ENCODE measurements around the gene CHN1.

Gene CHN1

GRCh38 chr2:174786066-174786725 lies 219.0 kb downstream of the CHN1 start:
- Histone ChIP-seq H2AFZ (ENCODE audit: low read depth, low read length) (no peak overlapping the region), H3K4me3 (ENCODE audit: low read length) (no peak overlapping the region), H3K9me3 (ENCODE audit: low read length) (no peaks in the 10 kb centered on the region), H3K36me3 (ENCODE audit: insufficient read depth, low read length) (no peaks in the 10 kb centered on the region), H3K27me3 (ENCODE audit: insufficient read depth, low read length) (no peaks in the 10 kb centered on the region), H3K4me1 (ENCODE audit: insufficient read depth, low read length) (peaks cover 51% of the 10 kb centered on the region)

DNA sequence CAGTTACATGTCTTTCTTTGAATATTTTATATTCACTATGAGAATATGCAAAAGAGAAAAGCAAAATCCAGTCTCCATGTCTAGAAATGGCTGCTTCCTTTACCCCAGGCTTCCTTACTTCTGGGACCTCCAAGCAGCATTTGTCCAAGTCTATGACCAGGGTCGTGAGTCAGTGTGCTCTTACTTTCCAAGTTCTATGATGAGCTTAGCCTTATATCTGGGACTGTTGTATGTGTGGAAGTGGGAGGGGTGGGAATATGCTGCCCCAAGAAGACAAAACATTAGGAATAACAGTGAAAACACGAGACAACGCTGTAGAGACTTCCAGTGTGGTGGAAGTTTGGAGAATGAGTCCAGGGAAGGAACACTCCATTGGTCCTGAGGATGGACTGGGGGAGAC lies 219.7 kb downstream of the CHN1 start:
- H3K4me3 ChIP-seq (ENCODE audit: low read length) = no peak overlapping the region
- H3K4me1 ChIP-seq (ENCODE audit: insufficient read depth, low read length) = peaks cover 46% of the 10 kb centered on the region
- no peak overlapping the region for H2AFZ ChIP-seq (ENCODE audit: low read depth, low read length)
- no peaks in the 10 kb centered on the region for H3K9me3 ChIP-seq (ENCODE audit: low read length)
- no peaks in the 10 kb centered on the region for H3K27me3 ChIP-seq (ENCODE audit: insufficient read depth, low read length)
- H3K36me3 ChIP-seq (ENCODE audit: insufficient read depth, low read length) = no peaks in the 10 kb centered on the region

DNA sequence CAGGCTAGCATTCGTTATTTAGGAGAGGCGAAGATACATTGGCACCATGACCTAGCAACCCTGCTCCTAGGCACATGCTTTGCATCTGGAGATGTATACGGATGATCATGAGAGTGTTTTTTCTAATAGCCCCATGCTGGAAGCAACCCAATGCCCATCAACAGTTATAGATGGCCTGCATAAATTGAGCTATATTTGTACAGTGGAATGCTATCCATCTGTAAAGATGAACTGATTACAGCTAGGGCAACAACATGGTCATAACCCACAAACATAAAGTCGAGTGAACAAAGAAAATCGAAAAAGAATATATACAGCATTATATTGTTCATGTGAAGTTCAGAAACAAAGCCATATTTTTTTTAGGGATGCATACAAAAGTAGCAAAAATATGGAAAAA lies 220.3 kb downstream of the CHN1 start:
- no peak overlapping the region for H3K4me3 ChIP-seq (ENCODE audit: low read length)
- H3K27me3 ChIP-seq (ENCODE audit: insufficient read depth, low read length) = no peaks in the 10 kb centered on the region
- H3K9me3 ChIP-seq (ENCODE audit: low read length) = no peaks in the 10 kb centered on the region
- no peak overlapping the region for H2AFZ ChIP-seq (ENCODE audit: low read depth, low read length)
- peaks cover 50% of the 10 kb centered on the region for H3K4me1 ChIP-seq (ENCODE audit: insufficient read depth, low read length)
- H3K36me3 ChIP-seq (ENCODE audit: insufficient read depth, low read length) = no peaks in the 10 kb centered on the region

DNA sequence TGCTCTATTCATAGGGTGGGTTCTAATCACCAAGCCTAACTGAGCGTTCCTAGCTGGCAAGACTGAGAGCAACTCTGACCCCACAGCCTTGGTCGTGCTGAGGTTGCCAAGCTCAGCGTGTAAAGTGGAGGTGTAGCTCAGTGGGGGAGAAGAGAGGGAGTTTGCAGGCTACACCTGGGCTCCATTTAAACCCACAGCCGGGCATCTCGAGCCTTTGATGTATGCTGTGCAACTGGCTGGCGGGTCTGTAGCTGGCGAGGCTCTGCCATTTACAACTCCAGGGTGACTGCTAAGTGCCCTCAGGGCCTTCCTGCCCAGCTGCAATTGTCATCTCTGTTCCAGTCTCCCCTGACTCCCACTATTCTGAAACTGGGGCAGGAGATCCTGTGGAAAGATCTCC lies 220.9 kb downstream of the CHN1 start:
- no peak overlapping the region for H3K4me3 ChIP-seq (ENCODE audit: low read length)
- no peaks in the 10 kb centered on the region for H3K27me3 ChIP-seq (ENCODE audit: insufficient read depth, low read length)
- H3K9me3 ChIP-seq (ENCODE audit: low read length) = no peaks in the 10 kb centered on the region
- peaks cover 50% of the 10 kb centered on the region for H3K4me1 ChIP-seq (ENCODE audit: insufficient read depth, low read length)
- H2AFZ ChIP-seq (ENCODE audit: low read depth, low read length) = no peak overlapping the region
- no peaks in the 10 kb centered on the region for H3K36me3 ChIP-seq (ENCODE audit: insufficient read depth, low read length)

- Histone ChIP-seq H3K4me3 (ENCODE audit: low read length) (no peak overlapping the region), H3K27me3 (ENCODE audit: insufficient read depth, low read length) (no peaks in the 10 kb centered on the region), H3K36me3 (ENCODE audit: insufficient read depth, low read length) (no peaks in the 10 kb centered on the region), H3K9me3 (ENCODE audit: low read length) (no peaks in the 10 kb centered on the region), H3K4me1 (ENCODE audit: insufficient read depth, low read length) (peaks cover 38% of the 10 kb centered on the region), H2AFZ (ENCODE audit: low read depth, low read length) (no peak overlapping the region)
Measured at GRCh38 chr2:174781996-174782395, 223.2 kb downstream of the CHN1 start.

DNA sequence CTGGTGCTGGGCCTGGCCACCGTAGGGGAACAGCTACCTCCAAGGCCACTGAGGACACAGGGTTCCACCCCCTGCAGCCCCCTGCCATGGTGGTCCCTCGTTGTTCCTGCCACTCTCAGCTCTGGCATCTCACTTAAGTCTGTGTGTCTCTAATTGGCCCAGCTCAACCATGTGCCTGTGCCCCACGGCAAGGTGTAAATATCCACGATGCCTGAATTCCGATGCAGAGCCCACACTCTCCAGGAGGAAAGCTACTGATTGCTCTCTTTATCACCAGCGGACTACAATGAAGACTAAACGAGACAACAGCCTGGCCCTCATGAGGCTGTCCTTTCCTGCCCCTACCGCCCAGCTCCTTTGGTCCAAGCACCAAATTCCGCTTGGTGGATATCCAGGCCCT lies 223.9 kb downstream of the CHN1 start:
- H2AFZ ChIP-seq (ENCODE audit: low read depth, low read length) = no peak overlapping the region
- peaks cover 35% of the 10 kb centered on the region for H3K4me1 ChIP-seq (ENCODE audit: insufficient read depth, low read length)
- no peak overlapping the region for H3K4me3 ChIP-seq (ENCODE audit: low read length)
- H3K9me3 ChIP-seq (ENCODE audit: low read length) = no peaks in the 10 kb centered on the region
- no peaks in the 10 kb centered on the region for H3K36me3 ChIP-seq (ENCODE audit: insufficient read depth, low read length)
- no peaks in the 10 kb centered on the region for H3K27me3 ChIP-seq (ENCODE audit: insufficient read depth, low read length)

DNA sequence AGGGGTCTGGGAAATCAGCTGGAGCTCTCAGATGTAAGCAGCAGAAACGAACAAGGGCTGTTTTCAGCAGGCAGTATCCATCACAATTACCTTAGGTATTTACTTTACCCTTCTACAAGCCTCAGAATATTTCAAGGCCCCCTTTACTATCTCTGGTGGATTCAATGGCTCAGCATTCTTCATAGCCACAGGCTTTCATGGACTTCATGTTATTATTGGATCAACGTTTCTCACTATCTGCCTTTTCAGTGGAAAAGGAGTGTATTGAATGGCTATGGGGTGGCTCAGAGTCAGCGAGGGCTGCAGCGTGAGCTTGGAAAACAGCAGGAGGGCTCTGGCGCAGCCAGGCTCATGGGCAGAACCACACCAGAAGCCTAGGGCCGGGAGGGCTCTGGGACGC lies 224.3 kb downstream of the CHN1 start:
- no peaks in the 10 kb centered on the region for H3K36me3 ChIP-seq (ENCODE audit: insufficient read depth, low read length)
- H3K4me3 ChIP-seq (ENCODE audit: low read length) = no peak overlapping the region
- H2AFZ ChIP-seq (ENCODE audit: low read depth, low read length) = no peak overlapping the region
- H3K27me3 ChIP-seq (ENCODE audit: insufficient read depth, low read length) = no peaks in the 10 kb centered on the region
- H3K9me3 ChIP-seq (ENCODE audit: low read length) = no peaks in the 10 kb centered on the region
- peaks cover 31% of the 10 kb centered on the region for H3K4me1 ChIP-seq (ENCODE audit: insufficient read depth, low read length)

- Histone ChIP-seq H3K4me3 (ENCODE audit: low read length) (no peak overlapping the region), H3K4me1 (ENCODE audit: insufficient read depth, low read length) (peaks cover 25% of the 10 kb centered on the region), H3K9me3 (ENCODE audit: low read length) (no peaks in the 10 kb centered on the region), H2AFZ (ENCODE audit: low read depth, low read length) (no peak overlapping the region), H3K36me3 (ENCODE audit: insufficient read depth, low read length) (no peaks in the 10 kb centered on the region), H3K27me3 (ENCODE audit: insufficient read depth, low read length) (no peaks in the 10 kb centered on the region)
Measured at GRCh38 chr2:174780191-174780840, 224.9 kb downstream of the CHN1 start.

GRCh38 chr2:174779361-174779928 lies 225.7 kb downstream of the CHN1 start:
- Histone ChIP-seq H3K4me1 (ENCODE audit: insufficient read depth, low read length) (peaks cover 17% of the 10 kb centered on the region), H3K9me3 (ENCODE audit: low read length) (no peaks in the 10 kb centered on the region), H2AFZ (ENCODE audit: low read depth, low read length) (no peak overlapping the region), H3K36me3 (ENCODE audit: insufficient read depth, low read length) (no peaks in the 10 kb centered on the region), H3K4me3 (ENCODE audit: low read length) (no peak overlapping the region), H3K27me3 (ENCODE audit: insufficient read depth, low read length) (no peaks in the 10 kb centered on the region)

- Histone ChIP-seq H3K36me3 (ENCODE audit: insufficient read depth, low read length) (no peaks in the 10 kb centered on the region), H3K27me3 (ENCODE audit: insufficient read depth, low read length) (no peaks in the 10 kb centered on the region), H3K9me3 (ENCODE audit: low read length) (no peaks in the 10 kb centered on the region), H2AFZ (ENCODE audit: low read depth, low read length) (no peak overlapping the region), H3K4me1 (ENCODE audit: insufficient read depth, low read length) (peaks cover 16% of the 10 kb centered on the region), H3K4me3 (ENCODE audit: low read length) (no peak overlapping the region)
Measured at GRCh38 chr2:174778085-174778981, 226.8 kb downstream of the CHN1 start.

GRCh38 chr2:174777347-174778084 lies 227.7 kb downstream of the CHN1 start:
- peaks cover 25% of the 10 kb centered on the region for H3K4me1 ChIP-seq (ENCODE audit: insufficient read depth, low read length)
- H3K27me3 ChIP-seq (ENCODE audit: insufficient read depth, low read length) = no peaks in the 10 kb centered on the region
- no peak overlapping the region for H2AFZ ChIP-seq (ENCODE audit: low read depth, low read length)
- no peak overlapping the region for H3K4me3 ChIP-seq (ENCODE audit: low read length)
- no peaks in the 10 kb centered on the region for H3K9me3 ChIP-seq (ENCODE audit: low read length)
- no peaks in the 10 kb centered on the region for H3K36me3 ChIP-seq (ENCODE audit: insufficient read depth, low read length)

DNA sequence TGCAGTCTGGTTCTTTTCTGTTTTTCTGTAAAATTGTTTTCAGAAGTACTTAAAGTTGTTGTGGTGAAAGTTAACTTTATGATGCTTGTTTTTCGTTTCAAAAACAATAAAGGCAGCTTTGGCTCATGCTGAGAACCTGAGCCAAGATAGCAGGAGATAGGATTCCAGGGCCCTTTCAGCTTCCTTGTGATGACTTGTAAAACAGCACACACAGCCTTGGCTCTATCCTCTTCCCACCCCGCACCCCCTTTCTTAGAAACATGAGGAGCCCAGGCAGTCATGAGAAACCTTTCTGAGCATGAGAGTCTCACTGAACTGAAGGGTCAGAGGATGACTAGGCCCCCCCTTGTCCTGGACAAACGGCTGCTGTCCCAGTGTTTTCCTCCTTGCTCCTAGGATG lies 228.5 kb downstream of the CHN1 start:
- H3K27me3 ChIP-seq (ENCODE audit: insufficient read depth, low read length) = no peaks in the 10 kb centered on the region
- no peak overlapping the region for H2AFZ ChIP-seq (ENCODE audit: low read depth, low read length)
- no peaks in the 10 kb centered on the region for H3K36me3 ChIP-seq (ENCODE audit: insufficient read depth, low read length)
- no peak overlapping the region for H3K4me3 ChIP-seq (ENCODE audit: low read length)
- peaks cover 30% of the 10 kb centered on the region for H3K4me1 ChIP-seq (ENCODE audit: insufficient read depth, low read length)
- no peaks in the 10 kb centered on the region for H3K9me3 ChIP-seq (ENCODE audit: low read length)

All from neuron (in vitro differentiated cells).